Memory B cell (primary cell): ENCODE results near the gene DGKQ.
A peak's percentile ranks its signal among the peaks of the same experiment; 100 is the strongest.

Source experiments
- ATAC-seq: fragments of 150-1000 bp; cut with Tn5 transposase; 2 replicates; pipeline ENCODE4 v1.10.0; 2021; ENCODE audit warnings: low read depth, mild to moderate bottlenecking, moderate library complexity
- DNase-seq, 2 donors: peaks; one replicate each; pipeline ENCODE4 v3.0.0; 2022; ENCODE audit warnings: low spot score in 2 of 2
- H3K27ac Mint-ChIP-seq: one replicate; pipeline ENCODE4 v1.8.0; 2022; ENCODE audit warnings: mild to moderate bottlenecking, moderate library complexity, mixed read lengths
- H3K27me3 Mint-ChIP-seq: one replicate; pipeline ENCODE4 v1.8.0; 2022; ENCODE audit warnings: mixed read lengths
- H3K36me3 Mint-ChIP-seq: one replicate; pipeline ENCODE4 v1.8.0; 2022; ENCODE audit warnings: mild to moderate bottlenecking, mixed read lengths
- H3K4me1 Mint-ChIP-seq: one replicate; pipeline ENCODE4 v1.8.0; 2022; ENCODE audit warnings: mixed read lengths
- H3K4me3 Mint-ChIP-seq: one replicate; pipeline ENCODE4 v1.8.0; 2022; ENCODE audit warnings: mild to moderate bottlenecking, moderate library complexity, mixed read lengths
- H3K9me3 Mint-ChIP-seq: one replicate; pipeline ENCODE4 v1.8.0; 2022; ENCODE audit warnings: mixed read lengths

The DGKQ gene

GRCh38 chr4:995311-996026, 22.1 kb upstream of the DGKQ start:
- H3K36me3 Mint-ChIP-seq, result peaks cover 3% of the 10 kb centered on the region
- no peak for DNase-seq
- no peak overlapping the region for H3K27ac Mint-ChIP-seq
- H3K27me3 Mint-ChIP-seq, result peaks cover 11% of the 10 kb centered on the region
- H3K4me3 Mint-ChIP-seq, result no peak overlapping the region
- ATAC-seq, result no peak
- no peaks in the 10 kb centered on the region for H3K9me3 Mint-ChIP-seq
- peaks cover 20% of the 10 kb centered on the region for H3K4me1 Mint-ChIP-seq

GRCh38 chr4:993111-994029, 20.0 kb upstream of the DGKQ start, which contains the start of gene SLC26A1:
TSS of gene SLC26A1 (minus strand) at chr4:993404. CDS start at chr4:991703, 1,701 bp downstream.
- DNase-seq (no peak), ATAC-seq (no peak)
- H3K9me3 Mint-ChIP-seq, result no peaks in the 10 kb centered on the region
- peaks cover 8% of the 10 kb centered on the region for H3K4me1 Mint-ChIP-seq
- peaks cover 5% of the 10 kb centered on the region for H3K36me3 Mint-ChIP-seq
- no peak within 1 kb of the TSS for H3K27ac Mint-ChIP-seq
- peak within 1 kb of the TSS; percentile 21 for H3K4me3 Mint-ChIP-seq
- H3K27me3 Mint-ChIP-seq, result peaks cover 3% of the 10 kb centered on the region

- no peak overlapping the region for H3K27ac Mint-ChIP-seq
- H3K4me3 Mint-ChIP-seq, result peak overlapping the region; percentile 21
- ATAC-seq, result peak; percentile 59
These were observed 19.1 kb upstream of the DGKQ start for GRCh38 chr4:992297-993110.

GRCh38 chr4:991451-992296, 18.3 kb upstream of the DGKQ start:
- Mint-ChIP-seq H3K36me3 (peaks cover 5% of the 10 kb centered on the region), H3K9me3 (no peaks in the 10 kb centered on the region), H3K27me3 (peaks cover under 1% of the 10 kb centered on the region), H3K4me3 (no peak overlapping the region), H3K4me1 (peaks cover 5% of the 10 kb centered on the region), H3K27ac (no peak overlapping the region)
- DNase-seq (no peak), ATAC-seq (no peak)

More at GRCh38 chr4:992297-993110, 19.1 kb upstream of the DGKQ start:
- H3K36me3 Mint-ChIP-seq, result peaks cover 5% of the 10 kb centered on the region
- H3K27me3 Mint-ChIP-seq, result peaks cover 3% of the 10 kb centered on the region
- no peak for DNase-seq
- peaks cover 3% of the 10 kb centered on the region for H3K4me1 Mint-ChIP-seq
- H3K9me3 Mint-ChIP-seq, result no peaks in the 10 kb centered on the region

GRCh38 chr4:990746-991367, 17.5 kb upstream of the DGKQ start:
- no peak for ATAC-seq
- H3K27me3 Mint-ChIP-seq, result no peaks in the 10 kb centered on the region
- peaks cover 5% of the 10 kb centered on the region for H3K36me3 Mint-ChIP-seq
- no peaks in the 10 kb centered on the region for H3K9me3 Mint-ChIP-seq
- H3K27ac Mint-ChIP-seq, result no peak overlapping the region
- no peak for DNase-seq
- no peak overlapping the region for H3K4me3 Mint-ChIP-seq
- H3K4me1 Mint-ChIP-seq, result peaks cover 5% of the 10 kb centered on the region

- Mint-ChIP-seq H3K36me3 (peaks cover 5% of the 10 kb centered on the region), H3K4me1 (peaks cover 9% of the 10 kb centered on the region), H3K9me3 (no peaks in the 10 kb centered on the region), H3K27ac (no peak overlapping the region), H3K4me3 (no peak overlapping the region), H3K27me3 (no peaks in the 10 kb centered on the region)
- ATAC-seq (no peak), DNase-seq (no peak)
These were observed 16.5 kb upstream of the DGKQ start for GRCh38 chr4:989722-990471.

- ATAC-seq (no peak), DNase-seq (no peak)
- Mint-ChIP-seq H3K4me1 (peaks cover 11% of the 10 kb centered on the region), H3K27me3 (no peaks in the 10 kb centered on the region), H3K27ac (no peak overlapping the region), H3K4me3 (no peak overlapping the region), H3K36me3 (peaks cover 5% of the 10 kb centered on the region), H3K9me3 (no peaks in the 10 kb centered on the region)
These were observed 15.7 kb upstream of the DGKQ start for GRCh38 chr4:988726-989721.

- H3K36me3 Mint-ChIP-seq, result peaks cover 5% of the 10 kb centered on the region
- ATAC-seq (no peak), DNase-seq (no peak)
- H3K4me1 Mint-ChIP-seq, result peaks cover 11% of the 10 kb centered on the region
- H3K27me3 Mint-ChIP-seq, result no peaks in the 10 kb centered on the region
- no peaks in the 10 kb centered on the region for H3K9me3 Mint-ChIP-seq
- H3K27ac Mint-ChIP-seq, result no peak overlapping the region
- peak overlapping the region; percentile 81 for H3K4me3 Mint-ChIP-seq
These were observed 14.5 kb upstream of the DGKQ start for GRCh38 chr4:987624-988513.

GRCh38 chr4:986879-987623, 13.7 kb upstream of the DGKQ start, which contains the start of gene IDUA:
TSS of gene IDUA (plus strand) at chr4:987044. CDS start at chr4:987085, 41 bp downstream.
- H3K27ac Mint-ChIP-seq, result peak within 1 kb of the TSS; percentile 70
- H3K27me3 Mint-ChIP-seq, result no peaks in the 10 kb centered on the region
- H3K36me3 Mint-ChIP-seq, result peaks cover 2% of the 10 kb centered on the region
- ATAC-seq (peak; percentile 87), DNase-seq (peak; percentile 83 to 86)
- H3K4me1 Mint-ChIP-seq, result peaks cover 9% of the 10 kb centered on the region
- peak within 1 kb of the TSS; percentile 91 for H3K4me3 Mint-ChIP-seq
- no peaks in the 10 kb centered on the region for H3K9me3 Mint-ChIP-seq

- H3K4me3 Mint-ChIP-seq, result peak overlapping the region; percentile 91
- no peaks in the 10 kb centered on the region for H3K27me3 Mint-ChIP-seq
- no peaks in the 10 kb centered on the region for H3K9me3 Mint-ChIP-seq
- no peak for DNase-seq
- H3K36me3 Mint-ChIP-seq, result peaks cover 2% of the 10 kb centered on the region
- H3K27ac Mint-ChIP-seq, result peak overlapping the region; percentile 70
- ATAC-seq, result peak; percentile 5
- H3K4me1 Mint-ChIP-seq, result peaks cover 9% of the 10 kb centered on the region
These were observed 13.1 kb upstream of the DGKQ start for GRCh38 chr4:986428-986878.
